HL-60 (cell line): ENCODE data around the gene ANKFY1.

Source experiments
- DNase-seq, 2 experiments: peaks; one replicate each; pipeline ENCODE4 v3.0.0-alpha.2; 2010 to 2020; ENCODE audit warnings: low read depth in 1 of 2, low spot score in 1 of 2
- H3K27ac ChIP-seq: fragments of 250-450 bp; sonication (Bioruptor Pico); replicated peaks from 2 replicates; pipeline ENCODE4 v1.5.1; 2020; ENCODE audit warnings: mild to moderate bottlenecking, moderate library complexity
- H3K27me3 ChIP-seq: fragments of 250-450 bp; sonication (Bioruptor Pico); 2 replicates; pipeline ENCODE4 v1.5.1; 2021; ENCODE audit warnings: mild to moderate bottlenecking, moderate library complexity; ENCODE audit not compliant: insufficient read depth, poor library complexity, severe bottlenecking
- H3K4me3 ChIP-seq: replicated peaks from 2 replicates; pipeline ENCODE4 v1.5.1; 2011; ENCODE audit warnings: mild to moderate bottlenecking, control low read depth, low read length; ENCODE audit not compliant: insufficient read depth
- CTCF ChIP-seq: IDR thresholded peaks from one replicate; pipeline ENCODE4 v1.5.1; 2011; ENCODE audit warnings: low read length, control low read depth, inconsistent platforms; ENCODE audit not compliant: insufficient read depth
- GABPA ChIP-seq: IDR thresholded peaks from 2 replicates; pipeline ENCODE4 v1.6.1; 2012; ENCODE audit warnings: low read depth
- POLR2AphosphoS5 ChIP-seq: IDR thresholded peaks from 2 replicates; pipeline ENCODE4 v1.6.1; 2012; ENCODE audit warnings: low read depth
- SPI1 ChIP-seq: IDR thresholded peaks from 2 replicates; pipeline ENCODE4 v1.6.1; 2012; ENCODE audit warnings: low read depth, mild to moderate bottlenecking, borderline replicate concordance
- TF ChIP-seq, protein P1 (sequence below): IDR thresholded peaks from 2 replicates; pipeline ENCODE4 v1.6.1; 2012; ENCODE audit warnings: low read depth; ENCODE audit not compliant: insufficient replicate concordance

Gene ANKFY1

GRCh38 chr17:4295686-4296085 lies 31.9 kb upstream of the ANKFY1 start:
- no peak for DNase-seq
- H3K4me3 ChIP-seq: no peak overlapping the region
- no peaks in the 10 kb centered on the region for H3K27me3 ChIP-seq
- TF ChIP-seq GABPA (no peak), SPI1 (no peak), CTCF (no peak), POLR2AphosphoS5 (no peak)
- TF ChIP-seq, protein P1, sequence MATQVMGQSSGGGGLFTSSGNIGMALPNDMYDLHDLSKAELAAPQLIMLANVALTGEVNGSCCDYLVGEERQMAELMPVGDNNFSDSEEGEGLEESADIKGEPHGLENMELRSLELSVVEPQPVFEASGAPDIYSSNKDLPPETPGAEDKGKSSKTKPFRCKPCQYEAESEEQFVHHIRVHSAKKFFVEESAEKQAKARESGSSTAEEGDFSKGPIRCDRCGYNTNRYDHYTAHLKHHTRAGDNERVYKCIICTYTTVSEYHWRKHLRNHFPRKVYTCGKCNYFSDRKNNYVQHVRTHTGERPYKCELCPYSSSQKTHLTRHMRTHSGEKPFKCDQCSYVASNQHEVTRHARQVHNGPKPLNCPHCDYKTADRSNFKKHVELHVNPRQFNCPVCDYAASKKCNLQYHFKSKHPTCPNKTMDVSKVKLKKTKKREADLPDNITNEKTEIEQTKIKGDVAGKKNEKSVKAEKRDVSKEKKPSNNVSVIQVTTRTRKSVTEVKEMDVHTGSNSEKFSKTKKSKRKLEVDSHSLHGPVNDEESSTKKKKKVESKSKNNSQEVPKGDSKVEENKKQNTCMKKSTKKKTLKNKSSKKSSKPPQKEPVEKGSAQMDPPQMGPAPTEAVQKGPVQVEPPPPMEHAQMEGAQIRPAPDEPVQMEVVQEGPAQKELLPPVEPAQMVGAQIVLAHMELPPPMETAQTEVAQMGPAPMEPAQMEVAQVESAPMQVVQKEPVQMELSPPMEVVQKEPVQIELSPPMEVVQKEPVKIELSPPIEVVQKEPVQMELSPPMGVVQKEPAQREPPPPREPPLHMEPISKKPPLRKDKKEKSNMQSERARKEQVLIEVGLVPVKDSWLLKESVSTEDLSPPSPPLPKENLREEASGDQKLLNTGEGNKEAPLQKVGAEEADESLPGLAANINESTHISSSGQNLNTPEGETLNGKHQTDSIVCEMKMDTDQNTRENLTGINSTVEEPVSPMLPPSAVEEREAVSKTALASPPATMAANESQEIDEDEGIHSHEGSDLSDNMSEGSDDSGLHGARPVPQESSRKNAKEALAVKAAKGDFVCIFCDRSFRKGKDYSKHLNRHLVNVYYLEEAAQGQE: no peak
- no peak overlapping the region for H3K27ac ChIP-seq

DNA sequence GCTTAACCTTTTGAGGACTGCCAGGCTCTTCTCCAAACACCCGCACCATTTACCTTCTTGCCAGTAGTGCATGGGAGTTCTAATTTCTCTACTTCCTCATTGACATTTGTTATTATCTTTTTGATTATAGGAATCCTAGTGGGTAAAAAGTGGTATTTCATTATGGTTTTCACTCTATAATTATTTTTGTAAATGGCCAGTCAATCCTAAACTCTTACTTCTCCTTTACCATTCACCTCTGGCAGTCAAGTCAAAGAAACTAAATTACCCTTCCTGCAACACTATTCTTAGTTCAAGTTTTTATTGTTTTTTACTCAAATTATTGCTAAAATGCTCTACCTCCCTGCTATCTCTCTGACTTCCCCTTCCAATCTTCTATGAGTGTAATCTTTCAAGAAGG lies 29.8 kb upstream of the ANKFY1 start:
- Histone ChIP-seq H3K4me3 (no peak overlapping the region), H3K27me3 (no peaks in the 10 kb centered on the region), H3K27ac (no peak overlapping the region)
- TF ChIP-seq SPI1: no peak
- TF ChIP-seq, protein P1: no peak
- TF ChIP-seq POLR2AphosphoS5: no peak
- no peak for TF ChIP-seq CTCF
- TF ChIP-seq GABPA: no peak
- DNase-seq: no peak

- H3K4me3 ChIP-seq: no peak overlapping the region
- no peaks in the 10 kb centered on the region for H3K27me3 ChIP-seq
- H3K27ac ChIP-seq: no peak overlapping the region
- TF ChIP-seq SPI1: no peak
- no peak for DNase-seq
These were observed 23.9 kb upstream of the ANKFY1 start for GRCh38 chr17:4287710-4288109.

DNA sequence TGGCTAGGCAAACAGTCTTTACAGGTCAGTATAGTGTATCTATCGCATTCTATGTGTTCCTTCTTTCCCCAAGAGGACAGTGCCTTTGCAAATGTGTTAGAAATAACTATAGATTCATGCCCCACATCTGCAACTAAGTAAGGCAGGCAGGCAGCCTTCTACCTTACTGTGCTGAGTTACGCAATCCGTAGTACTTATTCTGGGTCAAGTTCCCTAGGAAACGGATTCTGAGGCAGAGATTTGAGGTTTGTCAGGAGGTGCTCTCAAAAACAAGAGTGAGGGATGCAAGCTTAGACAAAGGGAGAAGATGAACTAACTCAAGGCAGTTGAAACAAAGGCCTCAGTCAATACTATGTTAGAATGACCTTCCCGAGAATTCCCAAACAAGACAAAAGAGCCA lies 12.7 kb upstream of the ANKFY1 start:
- no peak overlapping the region for H3K27ac ChIP-seq
- TF ChIP-seq, protein P1: no peak
- TF ChIP-seq POLR2AphosphoS5: no peak
- TF ChIP-seq CTCF: no peak
- TF ChIP-seq GABPA: no peak
- no peak for TF ChIP-seq SPI1
- no peak for DNase-seq
- H3K27me3 ChIP-seq: no peaks in the 10 kb centered on the region
- H3K4me3 ChIP-seq: no peak overlapping the region
